Stimulated activated CD8-positive, alpha-beta memory T cell treated with anti-CD3 and anti-CD28 coated beads, Interleukin-7, amount 100 ng/mL, for 1 hour (primary cell): ENCODE results near the gene MED13.
"Not testable (repeated sequence)": the region's sequence is repeated elsewhere in the genome, so short reads cannot be mapped to it uniquely, and the experiment has no call there.

Experiments
- DNase-seq, 2 donors: peaks; one replicate each; pipeline ENCODE4 v3.0.0-alpha.2; 2020; ENCODE audit warnings: low read depth in 2 of 2

Gene MED13

DNA sequence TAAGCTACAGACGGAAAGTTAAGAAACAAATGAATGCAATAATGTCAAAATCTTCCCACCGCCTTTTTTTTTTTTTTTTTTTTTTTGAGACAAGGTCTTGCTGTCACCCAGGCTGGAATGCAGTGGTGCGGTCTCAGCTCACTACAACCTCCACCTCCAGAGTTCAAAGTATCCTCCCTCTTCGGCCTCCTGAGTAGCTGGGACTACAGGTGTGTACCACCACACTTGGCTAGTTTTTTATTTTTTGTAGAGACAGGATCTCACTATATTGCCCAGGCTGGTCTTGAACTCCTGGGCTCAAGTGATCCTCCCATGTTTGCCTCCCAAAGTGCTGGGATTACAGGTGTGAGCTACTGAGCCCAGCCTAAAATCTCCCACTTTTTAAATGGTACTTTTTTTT, 66.5 kb downstream of the MED13 start:
- DNase-seq: not testable (repeated sequence)

DNA sequence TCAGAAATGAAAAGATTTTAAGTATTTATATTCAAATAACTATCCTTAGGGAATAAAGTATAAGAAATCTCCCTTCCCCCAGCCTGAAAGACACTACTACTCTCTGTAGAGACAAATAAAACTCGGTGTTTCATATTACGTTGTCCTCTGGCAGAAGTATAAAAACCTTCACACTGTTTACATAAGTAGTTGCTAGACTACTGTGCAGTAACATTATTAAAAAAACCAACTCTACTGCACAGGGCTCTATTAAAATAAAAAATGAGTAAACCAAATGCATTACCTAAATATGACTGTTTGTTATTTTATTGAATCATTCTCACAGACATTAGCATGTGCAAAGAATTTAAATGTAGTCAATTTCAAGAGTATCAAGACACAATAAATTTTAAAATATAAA, 67.4 kb downstream of the MED13 start:
- no peak for DNase-seq

DNA sequence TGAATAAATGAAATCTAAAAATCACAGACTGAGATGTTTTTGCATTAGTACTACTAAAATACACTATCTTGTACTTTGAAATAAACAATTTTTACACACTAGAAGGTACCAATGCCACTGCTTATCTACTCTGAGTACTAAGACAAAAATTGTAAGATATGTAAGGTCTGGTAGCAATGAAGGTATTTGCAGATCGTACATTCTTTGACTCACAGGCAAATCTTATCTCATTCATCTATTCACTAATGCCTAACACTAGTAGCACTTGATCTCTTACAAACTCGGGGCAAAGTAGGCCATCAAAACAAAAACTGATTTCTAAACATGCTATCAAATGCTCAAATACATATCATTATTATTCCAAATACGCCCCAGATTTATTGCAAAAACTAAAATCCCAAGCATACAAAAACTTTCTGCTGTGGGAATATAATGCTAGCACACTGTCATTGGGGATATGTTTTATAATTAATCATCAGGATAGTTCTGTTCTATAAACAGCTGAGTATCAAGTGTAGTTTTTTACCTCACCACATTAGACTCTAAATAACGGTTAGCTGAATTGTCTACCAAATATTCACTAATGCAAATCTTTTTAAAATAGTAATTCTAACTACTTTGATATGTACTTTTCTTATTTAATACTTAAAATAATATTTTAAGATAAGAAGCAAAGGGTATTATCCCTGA, 68.0 kb downstream of the MED13 start:
- DNase-seq: no peak

DNA sequence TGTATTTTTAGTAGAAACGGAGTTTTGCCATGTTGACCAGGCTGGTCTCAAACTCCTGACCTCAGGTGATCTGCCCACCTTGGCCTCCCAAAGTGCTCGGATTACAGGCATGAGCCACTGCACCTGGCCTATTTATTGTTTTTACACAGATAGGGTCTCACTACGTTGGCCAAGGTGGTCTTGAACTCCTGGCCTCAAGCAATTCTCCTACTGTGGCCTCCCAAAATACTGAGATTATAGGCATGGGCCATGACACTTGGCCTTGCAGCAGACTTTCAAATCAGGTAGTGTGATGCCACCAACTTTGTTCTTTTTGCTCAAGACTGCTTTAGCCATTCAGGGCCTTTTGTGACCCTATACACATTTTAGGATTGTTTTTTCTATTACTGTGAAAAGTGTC, 75.6 kb downstream of the MED13 start:
- no peak for DNase-seq

DNA sequence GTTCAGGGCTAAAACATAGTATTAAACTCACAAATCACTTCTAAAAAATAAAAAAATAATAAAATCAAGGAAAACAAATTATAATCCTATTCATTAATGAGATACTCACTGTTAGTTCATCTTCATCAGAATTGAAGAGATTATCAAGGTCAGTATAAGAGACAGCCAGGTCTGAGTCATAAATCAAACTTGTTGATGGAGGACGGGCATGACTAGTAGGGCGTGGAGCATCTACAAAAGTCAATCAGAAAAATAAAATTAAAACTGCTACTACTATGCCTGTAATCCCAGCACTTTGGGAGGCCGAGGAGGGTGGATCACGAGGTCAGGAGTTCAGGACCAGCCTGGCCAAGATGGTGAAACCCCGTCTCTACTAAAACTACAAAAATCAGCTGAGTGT, 78.2 kb downstream of the MED13 start:
- no peak for DNase-seq

DNA sequence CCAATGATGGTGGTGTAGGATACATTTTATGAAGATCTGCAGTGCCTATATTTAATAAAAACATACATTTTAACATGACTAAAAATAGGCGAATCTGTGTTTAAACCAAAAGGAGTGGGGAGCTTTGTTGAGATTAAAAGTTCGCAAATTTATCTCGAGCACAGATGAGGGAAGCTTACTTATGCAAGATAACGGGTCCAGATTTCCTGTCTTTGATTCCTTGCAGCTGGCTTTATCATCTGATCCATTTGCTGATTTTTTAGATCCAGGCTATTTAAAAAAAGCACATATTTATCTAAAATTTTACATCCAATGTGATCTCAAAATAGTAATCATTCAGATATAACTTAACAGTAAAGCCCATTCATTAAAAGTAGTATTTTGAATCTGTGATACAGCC, 80.3 kb downstream of the MED13 start:
- DNase-seq: no peak

DNA sequence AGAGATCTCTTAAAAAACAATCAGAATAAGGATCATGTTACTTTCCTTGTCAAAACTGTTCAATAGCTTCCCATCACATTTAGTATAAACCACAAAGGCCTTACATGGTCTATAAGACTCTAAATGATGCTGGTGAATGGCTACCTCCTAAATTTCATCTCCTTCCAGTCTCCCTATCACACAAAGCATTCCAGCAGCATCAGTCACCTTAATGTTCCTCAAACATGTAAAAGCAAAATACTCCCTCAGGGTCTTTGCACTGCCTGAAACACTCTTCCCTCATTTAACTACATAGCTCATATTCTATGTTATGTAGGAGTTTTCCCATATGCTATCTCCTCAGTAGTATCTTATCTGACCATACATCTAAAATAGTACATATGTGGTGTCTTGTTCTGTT, 83.8 kb downstream of the MED13 start:
- no peak for DNase-seq

DNA sequence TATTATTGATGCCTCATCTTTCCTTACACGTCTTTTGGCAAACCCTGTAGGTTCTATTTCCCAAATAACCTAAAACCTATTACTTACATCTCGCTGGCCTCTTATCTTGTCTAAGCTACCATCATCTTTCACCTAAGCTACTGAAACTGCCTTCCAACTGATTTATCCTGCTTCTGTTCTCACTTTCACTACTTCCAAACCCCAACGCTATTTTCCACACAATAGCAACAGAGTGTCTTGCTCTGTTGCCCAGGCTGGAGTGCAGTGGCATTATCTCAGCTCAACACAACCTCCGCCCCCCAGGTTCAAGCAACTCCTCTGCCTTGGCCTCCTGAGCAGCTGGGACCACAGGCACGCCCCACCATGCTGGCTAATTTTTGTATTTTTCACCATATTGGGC, 84.5 kb downstream of the MED13 start:
- no peak for DNase-seq

DNA sequence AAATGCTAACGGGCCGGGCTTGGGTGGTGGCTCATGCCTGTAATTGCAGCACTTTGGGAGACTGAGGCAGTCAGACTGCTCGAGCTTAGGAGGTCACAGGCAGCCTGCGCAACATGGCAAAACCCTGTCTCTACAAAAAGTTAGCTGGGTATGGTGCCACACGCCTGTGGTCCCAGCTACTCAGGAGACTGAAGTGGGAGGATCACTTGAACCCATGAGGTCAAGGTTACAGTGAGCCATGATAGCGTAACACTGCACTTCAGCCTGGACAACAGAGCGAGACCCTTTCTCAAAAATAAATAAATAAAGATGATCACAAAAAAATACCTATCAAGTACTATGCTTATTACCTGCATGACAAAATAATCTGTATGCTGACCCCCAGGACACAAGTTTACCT, 91.0 kb downstream of the MED13 start:
- DNase-seq: no peak

DNA sequence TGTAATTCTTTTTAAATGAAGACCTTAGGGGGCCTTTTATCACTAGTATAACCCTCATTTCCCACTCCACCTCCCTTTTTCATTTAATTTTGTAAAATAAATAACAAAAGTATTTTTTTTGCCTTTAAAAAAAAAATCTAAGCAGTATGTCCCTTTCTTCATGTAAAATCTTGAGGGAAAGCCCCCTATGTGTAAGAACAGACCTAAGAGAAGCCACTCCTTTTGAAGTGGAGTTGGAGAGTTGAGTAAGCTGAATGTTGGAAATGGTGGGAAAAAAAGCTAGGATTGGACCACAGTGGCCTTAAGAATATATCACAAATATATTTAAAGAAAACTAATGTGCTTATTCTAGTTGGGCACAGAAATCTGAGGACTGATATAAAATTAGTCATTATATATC, 92.8 kb downstream of the MED13 start:
- no peak for DNase-seq

DNA sequence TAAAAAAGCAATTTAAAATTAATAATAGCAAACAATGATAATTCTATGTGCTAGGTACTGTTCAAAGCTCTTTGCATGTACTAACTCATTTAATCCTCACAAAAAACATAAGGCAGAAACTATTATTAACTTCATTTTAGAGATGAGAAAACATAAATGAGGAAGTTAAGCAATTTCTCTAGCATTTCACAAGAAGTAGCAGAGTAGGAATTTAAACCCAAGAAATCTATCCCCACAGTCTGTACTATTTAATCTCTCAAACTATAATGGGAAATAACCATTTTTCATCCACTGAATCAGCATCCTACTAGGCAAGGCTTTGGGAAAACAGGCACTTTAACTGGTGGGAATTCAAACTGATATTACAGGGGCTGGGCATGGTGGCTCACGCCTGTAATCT, 95.0 kb downstream of the MED13 start:
- DNase-seq: no peak

DNA sequence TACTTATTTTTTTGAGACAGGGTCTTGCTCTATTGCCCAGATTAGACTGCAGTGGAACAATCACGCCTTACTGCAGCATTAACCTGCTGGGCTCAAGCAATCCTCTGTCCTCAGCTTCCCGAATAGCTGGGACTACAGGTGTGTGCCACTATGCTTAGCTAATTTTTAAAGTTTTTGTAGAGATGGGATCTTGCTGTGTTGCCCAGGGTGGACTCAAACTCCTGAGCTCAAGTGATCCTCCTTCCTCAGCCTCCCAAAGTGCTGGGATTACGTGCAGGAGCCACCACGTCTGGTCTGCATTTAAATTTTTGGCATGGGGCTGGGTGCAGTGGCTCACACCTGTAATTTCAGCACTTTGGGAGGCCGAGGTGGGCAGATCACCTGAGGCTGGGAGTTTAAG, 96.3 kb downstream of the MED13 start:
- DNase-seq: no peak

DNA sequence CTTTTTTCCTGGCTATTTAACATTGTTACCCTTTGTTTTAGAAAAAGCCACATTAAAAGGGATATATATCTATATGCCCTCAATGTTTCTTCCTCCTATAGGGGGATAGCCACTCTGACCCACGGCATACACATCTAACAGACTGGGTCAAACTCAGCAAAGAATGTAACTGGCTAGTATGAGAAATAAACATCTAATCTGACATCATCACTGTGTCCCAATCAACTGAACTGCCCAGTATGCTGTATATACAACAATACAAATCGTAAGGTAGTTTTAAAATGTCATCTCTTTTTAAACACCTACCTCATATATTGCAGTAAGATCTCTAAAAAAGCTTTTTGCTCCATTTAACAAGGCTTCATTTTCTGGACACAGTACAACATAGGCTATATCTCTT, 97.3 kb downstream of the MED13 start:
- no peak for DNase-seq

DNA sequence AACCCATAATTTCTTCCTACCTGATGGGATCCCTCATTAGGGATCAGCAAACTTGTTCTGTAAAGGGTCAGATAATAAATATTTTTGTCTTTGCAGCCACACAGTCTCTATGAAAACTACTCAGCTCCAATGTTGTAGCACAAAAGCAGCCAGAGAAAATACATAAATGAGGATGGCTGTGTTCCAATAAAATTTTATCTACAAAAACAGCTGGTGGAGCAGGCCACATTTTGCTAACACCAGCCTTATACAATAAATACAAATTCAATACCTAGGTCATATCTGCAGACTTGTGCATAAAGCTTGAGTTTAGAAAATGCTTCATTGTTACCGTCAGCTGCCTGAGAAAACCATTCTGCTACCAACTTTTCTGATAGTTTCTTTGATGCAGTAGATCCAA, 98.9 kb downstream of the MED13 start:
- no peak for DNase-seq

DNA sequence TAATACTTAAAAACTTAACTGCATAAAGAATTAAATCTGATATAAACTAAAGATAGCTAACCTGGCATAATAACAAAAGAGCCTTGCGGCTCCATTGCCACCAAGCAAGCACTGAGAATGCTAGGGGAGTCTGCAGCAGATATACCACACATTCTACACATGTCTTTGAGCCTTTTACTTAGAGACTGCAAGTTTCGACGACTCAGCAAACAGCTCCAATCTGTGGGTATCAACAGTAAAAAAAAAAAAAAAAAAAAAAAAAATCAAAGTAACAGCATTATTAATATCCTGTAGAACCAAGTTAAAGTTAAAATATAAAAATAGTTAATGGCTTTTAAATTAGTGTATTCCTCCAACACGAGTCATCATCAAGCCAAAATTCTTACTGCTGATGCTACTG, 109.5 kb downstream of the MED13 start:
- DNase-seq: no peak

DNA sequence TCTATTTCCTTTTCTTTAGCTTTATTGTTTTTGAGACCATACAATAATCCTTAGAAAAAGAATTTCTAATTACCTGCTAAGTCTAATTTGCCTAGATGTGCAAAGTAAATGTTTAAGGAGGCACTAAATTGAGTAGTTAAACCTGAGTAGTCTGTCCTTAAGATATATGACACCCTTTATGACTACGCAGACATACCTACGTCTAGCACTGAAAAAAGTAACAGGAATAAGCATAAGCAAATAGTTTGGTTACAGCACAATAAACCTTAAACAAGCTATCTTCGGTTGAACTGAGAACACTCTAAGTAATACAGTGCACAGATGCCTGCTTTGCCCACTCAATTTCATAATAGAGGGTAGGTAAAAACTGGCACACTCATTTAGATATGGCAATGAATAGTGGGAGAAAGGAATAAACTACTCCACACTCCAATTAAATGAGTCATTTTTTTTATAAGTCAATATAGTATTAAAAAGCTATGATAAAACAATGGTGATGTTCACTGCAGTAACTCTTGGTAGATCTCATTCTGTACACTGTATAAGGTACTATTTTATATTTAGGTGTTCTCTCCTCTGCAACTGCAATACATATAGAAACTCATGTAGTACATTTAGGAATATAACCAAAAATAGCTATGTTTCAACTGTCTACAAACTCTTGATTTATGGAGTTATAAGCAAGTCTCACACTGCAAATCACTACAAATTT, 117.6 kb downstream of the MED13 start:
- no peak for DNase-seq

DNA sequence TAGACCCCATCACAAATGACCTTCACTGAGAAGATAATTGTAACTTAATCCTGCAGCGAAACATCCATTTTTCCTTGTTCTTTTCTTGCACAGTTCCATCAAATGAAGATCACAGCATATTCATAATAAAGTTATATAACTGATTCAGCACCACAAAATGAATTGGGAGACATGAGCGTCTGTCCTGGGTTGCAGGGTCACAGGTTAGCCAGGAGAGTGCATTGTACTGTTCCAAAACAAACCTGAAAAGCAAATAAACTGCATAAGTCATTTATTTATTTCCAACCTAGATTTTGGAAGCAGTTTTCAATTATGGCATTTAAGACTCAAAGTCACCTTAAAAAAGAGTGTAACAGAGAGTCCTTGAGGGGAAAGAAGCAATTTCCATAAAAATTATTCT, 118.7 kb downstream of the MED13 start:
- no peak for DNase-seq

DNA sequence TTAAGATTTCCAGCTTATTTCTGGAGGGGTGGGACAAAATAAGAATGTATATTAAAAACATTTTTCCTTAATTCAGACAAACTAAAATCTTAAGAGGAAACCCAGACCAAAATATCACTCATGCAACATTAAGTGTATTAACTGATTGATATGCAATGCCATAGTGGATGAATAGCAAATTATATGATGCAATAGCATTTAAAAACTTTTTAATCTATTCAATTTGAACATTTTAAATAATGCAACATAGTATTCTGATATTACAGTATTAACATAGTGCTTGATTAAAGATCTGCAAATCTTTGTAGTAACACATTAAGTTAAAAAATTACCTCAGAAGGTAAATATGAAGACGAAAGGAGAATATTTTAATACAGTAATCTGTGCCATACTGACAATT, 122.0 kb downstream of the MED13 start:
- DNase-seq: no peak

DNA sequence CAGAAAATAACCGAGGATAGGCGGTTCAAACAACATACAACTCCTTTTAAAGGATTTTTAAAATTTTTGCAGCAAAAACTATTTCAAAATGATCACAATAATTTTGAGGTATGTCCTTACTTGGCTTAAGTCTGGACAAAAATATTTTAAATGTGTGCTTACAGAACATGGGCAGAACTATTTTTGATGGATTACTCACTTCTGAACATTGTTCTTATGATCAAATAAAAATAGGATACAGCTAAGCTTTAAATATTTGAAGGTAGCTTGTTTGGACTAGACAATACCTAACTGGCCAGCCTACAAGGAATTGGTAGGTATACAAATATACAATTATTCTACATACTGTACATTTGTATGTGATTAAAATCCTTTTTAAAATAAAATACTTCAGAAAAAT, 123.0 kb downstream of the MED13 start:
- no peak for DNase-seq

DNA sequence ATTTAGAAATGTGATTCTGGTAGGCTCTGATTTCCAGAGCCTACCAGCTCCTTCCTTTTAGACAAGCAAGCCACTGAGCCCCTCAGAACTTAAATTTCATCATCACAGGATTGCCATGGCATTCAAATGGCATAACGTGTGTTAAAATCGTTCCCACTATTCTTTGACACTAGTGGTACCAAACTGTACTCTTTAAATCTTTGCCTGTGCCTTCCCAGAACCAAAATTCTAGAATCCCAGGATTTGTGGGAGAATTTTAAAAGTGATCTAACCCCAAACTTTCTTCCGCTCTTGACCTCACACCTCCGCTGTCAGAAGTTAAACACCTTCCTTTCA, 137.0 kb downstream of the MED13 start:
- DNase-seq: no peak

DNA sequence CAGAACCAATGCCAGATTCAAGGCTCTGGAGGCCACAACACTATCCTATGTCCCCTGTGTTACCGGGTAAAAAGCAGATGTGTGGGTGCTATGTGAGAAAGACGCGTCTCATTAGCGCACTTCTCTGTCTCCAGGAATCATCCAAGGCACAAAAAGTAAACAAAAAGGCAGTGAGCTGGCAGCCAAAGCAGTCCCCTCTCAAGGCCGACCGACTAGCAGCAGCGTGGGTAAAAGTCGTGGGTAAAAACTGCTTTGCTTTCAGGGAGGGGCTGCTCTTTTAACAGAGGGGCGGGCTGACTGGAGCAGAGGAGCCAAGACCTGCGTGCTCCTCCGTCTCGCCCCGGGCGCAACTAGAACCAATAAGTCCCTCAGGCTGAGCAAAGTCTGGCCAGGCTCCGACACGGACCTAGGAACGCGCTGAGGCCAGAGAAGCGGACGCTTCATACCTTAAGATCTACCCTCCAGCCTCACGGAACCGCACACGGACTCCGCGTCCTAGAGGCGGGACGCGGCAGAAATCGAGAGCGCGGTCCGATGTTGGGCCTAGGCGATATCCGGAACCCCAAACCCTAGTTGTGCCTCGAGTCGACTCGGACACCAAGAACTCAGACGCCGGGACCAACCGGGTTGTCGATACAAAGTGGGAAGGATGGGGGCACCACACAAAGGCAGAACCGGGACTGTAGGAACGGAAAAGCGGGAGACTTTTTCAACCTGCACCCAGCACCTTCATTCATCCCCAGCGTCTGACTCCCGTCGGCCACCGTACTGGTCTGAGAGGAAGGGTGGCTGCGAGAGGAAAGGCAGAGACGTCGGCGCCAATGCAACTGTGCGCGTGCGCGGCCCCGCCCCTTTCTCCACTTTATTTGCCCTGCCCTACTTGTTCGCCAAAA, 137.6 kb downstream of the MED13 start, which contains the start of gene INTS2:
Gene INTS2, minus strand, starts transcription at position 775 of the 893 bp plus-strand sequence. CDS start 1,338 bp downstream, outside the sequence.
- peak; percentile 87 to 94 for DNase-seq

DNA sequence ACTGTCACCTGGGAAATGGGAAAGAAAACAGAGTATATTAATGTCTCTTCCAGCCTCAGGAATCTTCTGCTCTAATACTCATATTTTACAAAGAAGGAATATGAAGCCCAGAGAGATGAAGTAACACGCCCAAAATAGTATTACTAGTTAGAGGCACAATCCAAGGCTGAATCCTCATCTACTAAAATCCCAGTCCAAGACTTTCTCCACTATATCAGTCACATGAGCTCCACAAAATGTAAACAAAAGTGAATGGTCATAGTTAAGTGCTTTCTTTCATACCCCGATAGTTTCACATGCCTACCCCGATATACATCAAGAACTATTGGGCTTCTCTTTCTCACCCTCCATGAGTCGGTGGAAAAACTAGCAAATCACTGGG, 138.3 kb downstream of the MED13 start:
- no peak for DNase-seq

DNA sequence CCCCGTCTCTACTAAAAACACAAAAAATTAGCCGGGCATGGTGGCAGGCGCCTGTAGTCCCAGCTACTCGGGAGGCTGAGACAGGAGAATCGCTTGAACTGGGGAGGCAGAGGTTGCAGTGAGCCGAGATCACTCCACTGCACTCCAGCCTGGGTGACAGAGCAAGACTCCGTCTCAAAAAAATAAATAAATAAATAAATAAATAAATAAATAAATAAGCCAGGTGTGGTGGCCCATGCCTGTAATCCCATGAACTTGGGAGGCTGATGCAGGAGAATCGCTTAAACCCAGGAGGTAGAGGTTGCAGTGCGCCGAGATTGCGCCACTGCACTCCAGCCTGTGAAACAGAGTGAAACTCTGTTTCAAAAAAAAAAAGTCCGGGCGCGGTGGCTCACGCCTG, 149.9 kb downstream of the MED13 start:
- not testable (repeated sequence) for DNase-seq
